Pons (tissue), 1 donor: ENCODE results near the gene MANBA.
"Not testable (repeated sequence)": the region's sequence is repeated elsewhere in the genome, so short reads cannot be mapped to it uniquely, and the experiment has no call there.

Source experiments
- DNase-seq: peaks from one replicate; pipeline ENCODE4 v3.0.0-alpha.2; 2016; ENCODE audit warnings: low spot score

The MANBA gene

GRCh38 chr4:102722740-102723139 is 38.0 kb downstream of the MANBA start:
- no peak for DNase-seq

GRCh38 chr4:102718833-102719575 is 41.8 kb downstream of the MANBA start:
- DNase-seq: not testable (repeated sequence)

DNA sequence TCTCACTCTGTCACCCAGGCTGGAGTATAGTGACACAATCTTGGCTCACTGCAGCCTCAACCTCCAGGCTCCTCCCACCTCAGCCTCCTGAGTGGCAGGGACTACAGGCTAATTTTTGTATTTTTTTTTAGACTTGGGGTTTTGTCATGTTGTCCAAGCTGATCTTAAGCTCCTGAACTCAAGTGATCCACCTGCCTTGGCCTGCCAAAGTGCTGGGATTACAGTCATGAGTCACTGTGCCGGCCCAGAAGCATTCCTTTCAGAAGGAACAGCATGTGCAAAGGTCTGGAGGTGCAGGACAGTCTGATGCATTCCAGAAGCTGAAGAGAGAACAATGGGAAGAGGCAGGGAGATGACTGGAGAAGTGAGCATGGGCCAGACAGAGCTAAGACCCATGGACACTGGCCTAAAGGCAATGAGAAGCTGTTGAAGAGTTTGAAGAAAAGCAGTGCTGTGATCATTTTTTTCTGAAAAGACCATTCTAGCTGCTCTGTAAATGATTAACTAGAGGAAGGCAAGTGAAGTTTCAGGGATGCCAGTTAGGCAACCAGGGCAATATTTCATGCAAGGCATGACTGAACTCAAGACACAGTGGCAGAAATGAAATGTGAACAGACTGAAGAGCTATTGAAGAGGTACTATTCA is 43.2 kb downstream of the MANBA start:
- no peak for DNase-seq

DNA sequence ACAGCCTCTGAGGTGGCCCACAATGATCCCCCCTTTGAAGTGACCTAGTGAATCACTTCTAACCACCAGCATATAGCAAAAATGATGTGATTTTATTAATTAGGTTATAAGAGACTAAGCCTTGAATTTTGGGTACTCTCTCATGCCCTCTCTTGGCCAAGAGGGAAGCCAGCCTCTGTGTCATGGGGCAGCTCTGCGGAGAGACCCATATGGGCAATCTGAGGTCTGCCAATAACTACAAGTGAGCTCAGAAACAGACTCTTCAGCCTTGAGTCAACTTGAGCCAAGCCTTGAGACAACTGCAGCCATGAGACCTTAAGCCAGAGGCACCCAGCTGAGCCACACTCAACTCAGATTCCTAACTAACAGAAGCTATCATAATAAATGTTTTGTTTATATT is 45.7 kb downstream of the MANBA start:
- peak; percentile 24 for DNase-seq

GRCh38 chr4:102713774-102714173 is 47.0 kb downstream of the MANBA start:
- DNase-seq: not testable (repeated sequence)

- DNase-seq: no peak
Measured at GRCh38 chr4:102713096-102713495, 47.7 kb downstream of the MANBA start.

DNA sequence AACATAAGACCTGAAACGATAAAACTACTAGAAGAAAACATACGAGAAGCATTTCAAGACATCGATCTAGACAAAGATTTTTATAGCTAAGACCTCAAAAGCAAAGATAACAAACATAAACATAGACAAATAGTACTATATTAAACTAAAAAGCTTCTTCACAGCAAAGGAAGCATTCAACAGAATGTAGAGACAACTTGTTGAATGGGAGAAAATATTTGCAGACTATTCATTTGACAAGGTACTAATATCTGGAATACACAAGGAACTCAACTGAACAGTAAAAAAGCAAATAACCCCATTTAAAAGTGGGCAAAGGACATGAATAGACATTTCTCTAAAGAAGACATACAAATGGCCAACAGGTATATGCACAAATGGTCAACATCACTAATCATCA is 49.8 kb downstream of the MANBA start:
- DNase-seq: no peak

- DNase-seq: not testable (repeated sequence)
Measured at GRCh38 chr4:102709060-102709459, 51.7 kb downstream of the MANBA start.

DNA sequence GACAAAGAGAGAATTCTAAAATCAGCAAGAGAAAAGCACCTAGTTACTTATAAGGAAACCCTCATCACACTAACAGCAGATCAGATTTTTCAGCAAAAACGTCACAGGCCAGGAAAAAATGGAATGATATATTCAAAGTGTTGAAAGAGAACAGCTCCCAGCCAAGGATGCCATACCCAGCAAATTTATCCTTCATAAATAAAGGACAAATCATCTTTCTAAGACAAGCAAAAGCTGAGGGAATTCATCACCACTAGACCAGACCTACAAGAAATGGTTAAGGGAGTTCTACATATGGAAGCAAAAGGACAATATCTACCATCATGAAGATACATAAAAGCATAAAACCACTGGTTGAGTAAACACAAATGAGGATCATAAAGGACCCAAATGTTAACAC is 53.6 kb downstream of the MANBA start:
- DNase-seq: no peak

DNA sequence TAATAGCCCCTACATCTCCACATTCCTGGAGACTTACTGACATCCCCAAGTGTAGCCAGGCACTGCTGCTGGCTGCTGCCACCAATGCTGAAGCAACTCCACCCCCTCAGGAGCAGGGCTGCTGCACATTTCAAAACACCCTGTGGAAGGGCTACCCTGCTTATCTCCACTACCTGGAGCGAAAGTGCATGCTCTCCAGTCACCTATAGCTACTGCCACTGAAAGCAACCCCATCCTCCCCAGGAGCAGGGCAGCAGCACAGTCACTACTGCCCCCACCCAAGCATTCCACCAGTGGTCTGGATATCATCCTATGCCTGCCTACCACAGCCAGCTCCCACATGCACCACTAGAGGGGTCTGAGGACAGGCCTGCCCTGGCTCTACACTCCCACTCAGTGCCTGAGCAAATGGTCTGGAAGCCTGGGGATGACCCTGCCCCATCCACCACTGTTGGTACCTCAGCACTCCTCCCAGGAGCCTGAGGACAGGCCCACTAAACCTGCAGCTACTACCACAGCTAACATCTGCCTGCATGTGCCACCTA is 55.3 kb downstream of the MANBA start:
- no peak for DNase-seq

GRCh38 chr4:102696758-102697157 is 64.0 kb downstream of the MANBA start:
- DNase-seq: no peak

GRCh38 chr4:102694791-102695190 is 66.0 kb downstream of the MANBA start:
- no peak for DNase-seq

DNA sequence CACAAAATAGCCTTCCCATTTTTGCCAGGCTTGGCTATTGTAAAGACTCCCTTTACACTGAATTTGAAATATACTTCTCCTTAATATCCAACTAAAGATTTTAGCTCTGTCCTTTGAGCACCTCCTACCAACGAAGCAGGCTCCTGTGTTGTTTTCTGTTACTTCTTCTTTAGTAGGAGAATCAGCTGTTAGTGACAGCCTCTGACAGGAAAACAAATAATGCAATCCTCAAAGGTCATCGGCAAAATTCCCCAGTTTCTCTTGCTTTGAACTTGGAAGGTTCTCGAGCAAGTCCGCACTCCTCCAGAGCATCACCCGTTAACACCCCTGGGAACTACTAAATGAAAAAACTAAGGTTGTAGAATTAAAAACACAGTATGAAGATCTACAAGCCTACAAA is 66.9 kb downstream of the MANBA start:
- DNase-seq: no peak

DNA sequence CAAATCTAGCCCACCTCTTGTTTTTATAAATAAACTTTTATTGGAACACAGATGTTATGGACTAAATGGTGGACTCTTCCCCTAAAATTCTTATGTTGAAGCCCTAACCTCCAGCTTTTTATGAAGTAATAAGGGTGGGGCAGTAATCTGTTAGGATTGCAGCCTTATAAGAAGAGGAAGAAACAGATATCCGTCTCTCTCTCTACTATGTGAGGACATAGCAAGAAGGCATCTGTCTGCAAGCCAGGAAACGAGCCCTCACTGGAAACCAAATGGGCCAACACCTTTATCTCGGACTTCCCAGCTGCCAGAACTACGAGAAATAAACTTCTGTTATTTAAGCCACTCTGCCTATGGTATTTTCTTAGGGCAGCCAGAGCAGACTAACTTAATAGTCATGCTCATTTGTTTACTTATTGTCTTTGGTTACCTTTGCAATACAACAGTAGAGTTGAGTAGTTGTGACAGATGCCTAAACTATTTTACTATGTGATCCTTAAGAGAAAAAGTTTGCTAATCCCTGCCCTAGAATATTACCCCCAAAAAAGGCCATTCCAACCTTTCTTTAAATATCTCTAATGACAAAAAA is 67.4 kb downstream of the MANBA start:
- no peak for DNase-seq

GRCh38 chr4:102692474-102692873 is 68.3 kb downstream of the MANBA start:
- no peak for DNase-seq

GRCh38 chr4:102687982-102688433 is 72.8 kb downstream of the MANBA start:
- DNase-seq: no peak

DNA sequence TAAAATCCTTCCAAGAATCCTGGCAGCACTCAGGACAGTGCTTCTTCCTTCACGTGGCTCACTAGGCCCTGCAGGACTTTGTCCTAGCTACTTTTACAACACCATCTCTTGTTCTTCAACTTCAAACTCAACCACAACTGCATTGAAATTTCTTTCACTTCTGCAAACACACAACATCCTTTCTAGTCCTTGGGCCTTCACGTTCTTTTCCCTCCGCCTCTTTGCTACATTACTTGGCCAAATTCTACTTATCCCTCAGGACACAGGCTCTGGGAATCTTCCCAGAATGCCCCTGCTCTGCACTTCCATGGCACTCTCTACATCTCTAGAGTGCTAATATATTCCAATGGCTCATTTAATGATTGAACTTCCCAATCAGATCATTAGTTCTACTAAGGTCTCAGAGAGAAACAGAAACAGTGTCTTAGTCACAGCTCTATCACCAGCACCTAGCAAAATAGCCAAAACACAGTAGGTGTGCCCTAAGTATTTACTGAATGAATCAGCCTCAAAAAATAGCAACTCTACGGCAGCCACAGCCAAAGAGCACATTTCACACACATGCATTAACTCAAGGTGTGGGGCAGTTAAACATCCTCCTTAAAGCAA is 73.3 kb downstream of the MANBA start:
- peak; percentile 36 for DNase-seq

DNA sequence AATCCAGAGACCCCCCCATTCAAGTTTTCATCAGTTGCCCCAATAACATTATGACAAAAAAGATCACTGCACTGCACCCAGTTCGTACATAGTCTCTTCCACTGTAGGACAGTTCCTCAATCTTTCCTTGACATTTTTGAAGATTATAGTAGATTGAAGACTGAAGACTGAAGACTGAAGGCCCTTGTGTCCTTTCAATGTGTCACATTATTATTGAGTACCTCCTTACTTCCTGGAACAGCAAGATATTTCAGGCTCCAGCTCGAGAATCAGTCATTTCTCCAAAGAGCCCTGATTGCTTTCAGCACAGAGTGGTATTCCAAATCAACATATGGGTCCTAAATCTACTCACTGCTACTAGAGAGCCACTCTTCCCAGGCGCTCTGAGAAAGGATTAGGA is 75.0 kb downstream of the MANBA start:
- no peak for DNase-seq

DNA sequence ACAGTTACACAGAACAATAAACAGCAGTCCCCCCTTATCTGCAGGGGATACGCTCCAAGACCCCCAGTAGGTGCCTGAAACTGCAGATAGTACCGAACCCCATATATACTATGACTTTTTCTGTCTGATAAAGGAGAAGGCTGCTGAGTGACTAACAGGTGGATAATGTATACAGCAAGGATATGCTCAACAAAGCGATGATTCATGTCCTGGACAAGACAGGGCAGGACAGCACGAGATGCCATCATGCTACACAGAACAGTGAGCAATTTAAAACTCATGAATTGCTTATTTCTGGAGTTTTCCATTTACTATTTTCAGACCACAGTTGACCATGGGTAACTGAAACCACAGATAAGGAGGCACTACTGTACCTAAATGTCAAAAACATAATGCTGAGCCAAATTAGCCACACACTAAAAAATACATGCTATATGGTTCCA is 76.1 kb downstream of the MANBA start:
- peak; percentile 46 for DNase-seq

DNA sequence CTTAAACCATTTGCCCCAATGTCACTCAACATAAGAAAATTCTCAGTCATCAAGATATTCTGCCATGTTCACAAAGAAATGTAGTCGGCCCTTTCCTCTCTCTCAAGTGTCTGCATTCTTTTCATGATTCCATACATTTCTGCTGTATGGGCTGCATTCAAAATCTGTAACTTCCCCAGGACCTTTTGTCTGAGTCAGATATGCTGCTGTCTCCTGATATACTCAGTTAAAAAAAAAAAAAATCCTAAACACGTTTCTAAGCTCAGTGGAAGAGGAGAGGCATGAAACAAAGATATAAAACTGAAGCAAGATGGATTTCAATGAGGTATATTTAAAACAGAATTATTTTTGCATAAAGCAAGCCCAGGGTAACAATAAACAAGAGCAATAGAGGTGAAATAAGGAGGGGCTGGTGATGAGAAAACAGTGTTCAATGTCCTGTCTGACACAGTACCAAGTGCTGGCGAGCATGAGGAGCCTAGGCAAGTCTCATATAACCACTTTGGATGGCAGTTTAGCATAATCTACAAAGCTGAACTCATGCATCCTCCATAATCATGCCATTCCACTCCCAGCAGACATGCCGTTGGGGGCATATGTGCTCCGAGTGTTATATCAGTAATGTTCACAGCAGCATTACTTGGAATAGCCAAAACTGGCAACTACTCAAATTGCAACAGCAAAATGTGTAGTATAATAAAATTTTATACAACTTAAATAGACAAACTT is 76.7 kb downstream of the MANBA start:
- DNase-seq: no peak

GRCh38 chr4:102678695-102679335 is 82.0 kb downstream of the MANBA start:
- peak; percentile 70 for DNase-seq
